ENCODE data around the gene IRF2. TPM values are rescaled to one million over a fixed set of nuclear protein-coding genes. Genes with fewer than 3 reads are reported as not detected.
A peak's percentile ranks its signal among the peaks of the same experiment; 100 is the strongest.

The IRF2 gene
- total RNA-seq, 2 experiments from 2014 or later = 11.4 to 14.9 TPM

GRCh38 chr4:184464759-184465454 is 9.4 kb downstream of the IRF2 start:
- ATAC-seq (ENCODE audit: poor library complexity) (no peak), DNase-seq (no peak)
- ChIA-PET POLR2A (interaction anchor here (1.0 to 1.1 kb wide), 2 partner anchors 10 to 47 kb away, joined by 3 to 6 read pairs; partner anchors contain the start of gene IRF2), CTCF (no interaction called here)
- Histone ChIP-seq H3K36me3 (ENCODE audit: insufficient read depth, low read length) (peaks cover 19% of the 10 kb centered on the region), H3K27me3 (ENCODE audit: control insufficient read depth in 1 of 2, insufficient read depth in 2 of 2, low read length in 2 of 2) (no peaks in the 10 kb centered on the region), H3K4me1 (ENCODE audit: insufficient read depth, low read length) (peaks cover 47% of the 10 kb centered on the region), H3K4me3 (ENCODE audit: low read length) (no peak overlapping the region), H3K9me3 (ENCODE audit: control insufficient read depth in 1 of 2, insufficient read depth in 1 of 2, low read length in 2 of 2) (no peaks in the 10 kb centered on the region), H3K27ac (ENCODE audit: low read depth in 1 of 2, low read length in 2 of 2) (no peak overlapping the region)
- peaks cover 90% of the 10 kb centered on the region for H3K4me1 Mint-ChIP-seq (ENCODE audit: low read depth)
- no peaks in the 10 kb centered on the region for H3K27me3 Mint-ChIP-seq
- peak overlapping the region; percentile 3 for H3K27ac Mint-ChIP-seq
- H3K36me3 Mint-ChIP-seq (ENCODE audit: low read depth) = peaks cover 33% of the 10 kb centered on the region
- H3K4me3 Mint-ChIP-seq = no peak overlapping the region
- H3K9me3 Mint-ChIP-seq = no peaks in the 10 kb centered on the region
- intact Hi-C loops (cut with DNase I, micrococcal nuclease) = no loop called here
- no peak for TF ChIP-seq CTCF (IDR thresholded peaks at IDR 0.05)

DNA sequence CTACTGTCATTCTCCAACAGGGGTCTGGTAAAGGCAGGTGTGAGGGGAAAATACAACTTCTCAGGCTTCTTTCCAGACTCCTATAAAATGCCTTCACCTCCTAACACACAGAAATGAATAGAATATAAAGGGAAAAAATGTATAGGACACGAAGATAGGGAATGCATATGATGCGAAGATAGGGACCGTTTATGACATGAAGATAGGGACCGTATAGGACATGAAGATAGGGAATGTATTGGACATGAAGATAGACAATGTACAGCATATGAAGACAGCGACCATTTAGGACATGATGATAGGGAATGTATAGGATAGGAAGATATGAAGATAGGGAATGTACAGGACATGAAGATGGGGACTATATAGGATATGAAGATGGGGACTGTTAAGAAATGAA is 10.5 kb downstream of the IRF2 start:
- H3K36me3 ChIP-seq (ENCODE audit: insufficient read depth, low read length) = peaks cover 10% of the 10 kb centered on the region
- no peak overlapping the region for H3K4me3 ChIP-seq (ENCODE audit: low read length)
- H3K4me1 Mint-ChIP-seq (ENCODE audit: low read depth) = peaks cover 91% of the 10 kb centered on the region
- H3K27ac ChIP-seq (ENCODE audit: low read depth in 1 of 2, low read length in 2 of 2) = no peak overlapping the region
- H3K9me3 ChIP-seq (ENCODE audit: control insufficient read depth in 1 of 2, insufficient read depth in 1 of 2, low read length in 2 of 2) = no peaks in the 10 kb centered on the region
- H3K4me3 Mint-ChIP-seq = no peak overlapping the region
- CTCF ChIA-PET = no interaction called here
- no peak for TF ChIP-seq CTCF (IDR thresholded peaks at IDR 0.05)
- POLR2A ChIA-PET = interaction anchor here (1.5 kb wide), 1 partner anchor 11 kb away, joined by 7 read pairs; the partner anchor contains the start of gene IRF2
- peak overlapping the region; percentile 3 for H3K27ac Mint-ChIP-seq
- H3K27me3 ChIP-seq (ENCODE audit: control insufficient read depth in 1 of 2, insufficient read depth in 2 of 2, low read length in 2 of 2) = no peaks in the 10 kb centered on the region
- H3K36me3 Mint-ChIP-seq (ENCODE audit: low read depth) = peaks cover 24% of the 10 kb centered on the region
- no peaks in the 10 kb centered on the region for H3K27me3 Mint-ChIP-seq
- H3K9me3 Mint-ChIP-seq = no peaks in the 10 kb centered on the region
- ATAC-seq (ENCODE audit: poor library complexity) = no peak
- DNase-seq = no peak
- H3K4me1 ChIP-seq (ENCODE audit: insufficient read depth, low read length) = peaks cover 43% of the 10 kb centered on the region
- intact Hi-C loops (cut with DNase I, micrococcal nuclease) = no loop called here

DNA sequence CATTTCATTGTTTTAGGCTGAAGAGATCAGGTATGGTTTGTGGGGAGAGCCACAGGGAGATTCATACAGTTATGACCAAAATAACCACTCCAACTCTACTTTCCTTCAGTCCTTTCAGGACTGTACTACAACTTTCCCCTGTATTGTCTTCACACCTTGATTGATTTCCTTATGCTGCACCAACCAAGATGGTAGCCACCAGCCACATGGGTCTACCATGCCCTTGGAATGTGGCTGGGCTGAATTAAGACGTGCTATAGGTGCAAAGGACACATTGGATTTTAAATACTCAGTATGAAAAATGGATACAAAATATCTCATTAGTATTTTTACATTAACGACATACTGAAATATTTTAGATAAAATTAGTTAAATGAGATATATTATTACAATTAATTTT is 11.2 kb downstream of the IRF2 start:
- H3K36me3 ChIP-seq (ENCODE audit: insufficient read depth, low read length) = peaks cover 10% of the 10 kb centered on the region
- H3K27ac Mint-ChIP-seq = peak overlapping the region; percentile 73
- H3K4me3 Mint-ChIP-seq = no peak overlapping the region
- H3K4me1 Mint-ChIP-seq (ENCODE audit: low read depth) = peaks cover 93% of the 10 kb centered on the region
- H3K27me3 Mint-ChIP-seq = no peaks in the 10 kb centered on the region
- H3K9me3 ChIP-seq (ENCODE audit: control insufficient read depth in 1 of 2, insufficient read depth in 1 of 2, low read length in 2 of 2) = no peaks in the 10 kb centered on the region
- H3K27me3 ChIP-seq (ENCODE audit: control insufficient read depth in 1 of 2, insufficient read depth in 2 of 2, low read length in 2 of 2) = no peaks in the 10 kb centered on the region
- H3K4me1 ChIP-seq (ENCODE audit: insufficient read depth, low read length) = peaks cover 36% of the 10 kb centered on the region
- POLR2A ChIA-PET = interaction anchor here (1.0 to 1.5 kb wide), 2 partner anchors 10 to 11 kb away, joined by 3 to 7 read pairs; partner anchors contain the start of gene IRF2
- ATAC-seq (ENCODE audit: poor library complexity) = no peak
- no peak overlapping the region for H3K4me3 ChIP-seq (ENCODE audit: low read length)
- no peaks in the 10 kb centered on the region for H3K9me3 Mint-ChIP-seq
- no peak for TF ChIP-seq CTCF (IDR thresholded peaks at IDR 0.05)
- intact Hi-C loops (cut with DNase I, micrococcal nuclease) = no loop called here
- H3K36me3 Mint-ChIP-seq (ENCODE audit: low read depth) = peaks cover 28% of the 10 kb centered on the region
- H3K27ac ChIP-seq (ENCODE audit: low read depth in 1 of 2, low read length in 2 of 2) = no peak overlapping the region
- CTCF ChIA-PET = no interaction called here
- no peak for DNase-seq
